HG03342 (cell line): Measurements from ENCODE around the gene SMARCD2.
"Not testable (repeated sequence)": the region's sequence is repeated elsewhere in the genome, so short reads cannot be mapped to it uniquely, and the experiment has no call there.

ENCODE experiments used
- ATAC-seq: cut with Tn5 transposase; IDR thresholded peaks from one replicate; pipeline ENCODE4 v1.9.1; 2021; ENCODE audit warnings: mild to moderate bottlenecking, moderate library complexity; ENCODE audit not compliant: unreplicated experiment

The SMARCD2 gene

GRCh38 chr17:63842540-63843386 lies at the start of gene SMARCD2:
TSS of gene SMARCD2 (minus strand) at chr17:63842685. CDS start at chr17:63842674, 11 bp downstream.
- ATAC-seq = peak; percentile 73

- not testable (repeated sequence) for ATAC-seq
These were observed 46.8 kb upstream of the SMARCD2 start for GRCh38 chr17:63889026-63889848.

GRCh38 chr17:63885119-63885518 lies 42.6 kb upstream of the SMARCD2 start:
- ATAC-seq = not testable (repeated sequence)

- not testable (repeated sequence) for ATAC-seq
These were observed 40.2 kb upstream of the SMARCD2 start for GRCh38 chr17:63882626-63883126.

DNA sequence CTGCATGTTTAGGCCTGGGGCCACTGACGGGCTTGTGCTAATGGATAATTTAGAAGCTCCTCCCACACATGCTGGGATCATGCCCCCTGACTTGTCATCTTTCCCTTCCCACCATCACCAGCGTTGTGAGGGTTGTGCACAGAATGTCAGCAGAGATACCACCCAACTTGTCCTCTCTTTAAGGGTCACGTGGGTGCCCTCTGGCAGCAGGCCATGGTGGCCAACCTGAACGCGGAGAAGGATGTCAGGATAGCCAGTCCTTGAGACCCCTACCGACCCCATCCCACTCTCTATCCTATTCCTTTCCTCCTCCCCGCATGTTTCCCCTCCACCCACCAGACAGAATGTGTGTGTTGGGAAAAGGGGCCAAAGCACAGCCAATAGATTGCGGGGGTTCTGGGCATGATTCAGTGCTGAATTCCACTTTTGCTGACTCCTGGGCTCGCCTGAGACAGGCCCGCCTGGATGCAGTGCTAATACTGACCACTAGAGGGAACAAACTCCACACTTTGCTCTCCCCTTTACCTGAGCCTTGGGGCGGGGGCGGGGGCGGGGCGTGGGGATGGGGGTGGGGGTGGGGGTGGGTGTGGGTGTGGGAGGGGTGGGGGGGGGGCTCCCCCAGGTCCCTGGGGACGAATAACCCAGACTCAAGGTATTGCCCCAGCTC lies 39.6 kb upstream of the SMARCD2 start, which contains the start of gene GH2:
TSS of gene GH2 (minus strand) at position 10 of the 667 bp plus-strand sequence. CDS start 143 bp downstream, outside the sequence.
- no peak for ATAC-seq

- not testable (repeated sequence) for ATAC-seq
These were observed 38.9 kb upstream of the SMARCD2 start for GRCh38 chr17:63881337-63881736.

GRCh38 chr17:63880706-63881105 lies 38.2 kb upstream of the SMARCD2 start:
- no peak for ATAC-seq

- ATAC-seq = not testable (repeated sequence)
These were observed 35.9 kb upstream of the SMARCD2 start for GRCh38 chr17:63878413-63878812.

DNA sequence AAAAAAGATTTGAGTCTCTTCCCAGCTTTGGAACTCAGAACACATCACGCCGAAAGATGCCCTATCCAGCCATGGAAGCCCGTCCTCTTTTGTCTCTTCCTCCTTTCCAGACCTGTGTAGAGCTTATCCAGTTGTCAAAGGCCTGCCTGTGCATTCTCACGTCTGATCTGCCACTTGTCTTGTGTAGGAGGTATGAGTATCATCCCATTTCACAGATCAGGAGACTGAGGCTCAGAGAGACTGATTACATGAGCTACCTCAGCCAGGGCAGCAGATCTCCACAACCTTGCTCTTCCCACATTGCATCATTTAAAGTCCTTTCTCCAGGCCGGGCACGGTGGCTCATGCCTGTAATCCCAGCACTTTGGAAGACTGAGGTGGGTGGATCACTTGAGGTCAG lies 32.2 kb upstream of the SMARCD2 start:
- ATAC-seq = not testable (repeated sequence)

DNA sequence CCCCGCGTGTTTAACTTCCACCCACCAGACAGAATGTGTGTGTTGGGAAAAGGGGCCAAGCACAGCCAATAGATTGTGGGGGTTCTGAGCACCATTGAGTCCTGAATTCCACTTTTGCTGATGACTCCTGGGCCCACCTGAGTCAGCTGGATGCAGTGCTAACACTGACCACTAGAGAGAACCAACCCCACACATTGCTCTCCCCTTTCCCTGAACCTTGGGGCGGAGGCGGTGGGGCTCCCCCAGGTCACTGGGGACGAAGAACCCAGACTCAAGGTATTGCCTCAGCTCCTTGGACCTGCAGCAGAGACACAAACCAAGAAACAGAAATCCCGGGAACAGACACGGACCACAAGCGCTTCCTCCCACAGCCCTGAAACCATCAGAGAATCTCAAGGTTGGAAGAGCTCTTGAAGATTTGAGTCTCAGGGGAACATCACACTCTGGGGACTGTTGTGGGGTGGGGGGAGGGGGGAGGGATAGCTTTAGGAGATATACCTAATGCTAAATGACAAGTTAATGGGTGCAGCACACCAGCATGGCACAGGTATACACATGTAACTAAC lies 31.7 kb upstream of the SMARCD2 start:
- not testable (repeated sequence) for ATAC-seq

- ATAC-seq = not testable (repeated sequence)
These were observed 31.1 kb upstream of the SMARCD2 start, which contains the start of gene CSH2 for GRCh38 chr17:63873577-63873976. TSS of gene CSH2 (minus strand) at chr17:63873677. CDS start at chr17:63873614, 63 bp downstream.

GRCh38 chr17:63871646-63872365 lies 29.3 kb upstream of the SMARCD2 start:
- not testable (repeated sequence) for ATAC-seq

DNA sequence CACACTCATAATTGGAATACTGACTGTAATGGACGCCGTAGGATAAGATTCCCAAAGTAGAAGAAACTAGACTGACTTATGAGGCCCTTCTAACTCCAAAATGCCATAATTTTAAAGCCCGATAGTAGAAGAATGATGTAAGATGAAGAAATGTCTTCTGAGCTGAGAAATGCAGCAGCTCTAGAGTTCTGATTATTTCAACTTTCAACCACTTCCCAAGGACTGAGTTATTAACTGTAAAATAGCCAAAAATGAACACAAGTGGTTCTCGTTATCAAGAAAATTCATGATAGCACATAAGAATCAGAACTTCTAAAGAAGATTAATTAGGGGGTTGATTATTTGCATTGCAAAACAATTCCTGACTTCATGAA lies 27.8 kb upstream of the SMARCD2 start:
- ATAC-seq = not testable (repeated sequence)

- ATAC-seq = not testable (repeated sequence)
These were observed 27.2 kb upstream of the SMARCD2 start for GRCh38 chr17:63869491-63870291.

DNA sequence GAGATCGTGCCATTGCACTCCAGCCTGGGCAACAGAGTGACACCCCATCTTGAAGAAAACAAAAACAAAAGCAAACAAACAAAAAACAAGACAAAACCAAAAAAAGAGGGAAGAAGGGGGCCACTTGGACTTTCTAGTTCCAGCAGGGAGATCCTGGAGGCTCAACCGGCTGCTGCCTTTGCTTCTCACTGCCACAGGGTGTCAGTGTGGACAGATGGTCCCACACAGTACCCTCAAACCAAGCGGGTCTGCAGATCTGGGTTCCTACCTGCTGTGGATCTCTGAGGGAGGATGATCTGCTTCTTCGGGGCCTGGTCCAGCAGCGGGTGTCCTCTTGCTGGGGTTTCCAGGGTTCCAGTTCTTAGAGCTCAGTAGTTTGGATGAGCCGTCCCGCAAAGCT lies 24.1 kb upstream of the SMARCD2 start:
- not testable (repeated sequence) for ATAC-seq

DNA sequence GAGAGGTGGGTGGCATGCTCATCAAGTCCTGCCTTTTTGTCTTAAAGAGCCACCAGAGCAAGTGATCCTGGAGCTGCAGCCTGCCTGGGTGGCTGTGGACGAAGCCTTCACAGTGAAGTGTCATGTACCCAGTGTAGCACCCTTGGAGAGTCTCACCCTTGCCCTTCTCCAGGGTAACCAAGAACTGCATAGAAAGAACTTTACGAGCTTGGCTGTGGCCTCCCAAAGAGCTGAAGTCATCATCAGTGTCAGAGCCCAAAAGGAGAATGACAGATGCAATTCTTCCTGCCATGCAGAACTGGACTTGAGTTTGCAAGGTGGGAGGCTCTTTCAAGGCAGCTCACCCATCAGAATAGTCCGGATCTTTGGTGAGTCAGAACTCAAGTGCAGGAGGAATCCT lies 16.8 kb upstream of the SMARCD2 start:
- no peak for ATAC-seq

DNA sequence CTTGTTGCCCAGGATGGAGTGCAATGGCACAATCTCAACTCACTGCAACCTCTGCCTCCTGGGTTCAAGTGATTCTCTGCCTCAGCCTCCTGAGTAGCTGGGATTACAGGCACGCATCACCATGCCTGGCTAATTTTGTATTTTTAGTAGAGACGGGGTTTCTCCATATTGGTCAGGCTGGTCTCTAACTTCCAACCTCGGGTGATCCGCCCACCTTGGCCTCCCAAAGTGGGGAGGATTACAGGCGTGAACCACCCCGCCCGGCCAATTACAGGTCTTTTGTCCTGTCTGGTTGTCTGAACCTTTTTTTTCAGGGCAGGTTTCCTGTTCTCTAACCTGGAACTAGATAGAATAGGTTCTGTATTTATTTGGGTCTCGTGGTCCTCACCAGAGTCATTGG lies 13.9 kb upstream of the SMARCD2 start:
- ATAC-seq = not testable (repeated sequence)

DNA sequence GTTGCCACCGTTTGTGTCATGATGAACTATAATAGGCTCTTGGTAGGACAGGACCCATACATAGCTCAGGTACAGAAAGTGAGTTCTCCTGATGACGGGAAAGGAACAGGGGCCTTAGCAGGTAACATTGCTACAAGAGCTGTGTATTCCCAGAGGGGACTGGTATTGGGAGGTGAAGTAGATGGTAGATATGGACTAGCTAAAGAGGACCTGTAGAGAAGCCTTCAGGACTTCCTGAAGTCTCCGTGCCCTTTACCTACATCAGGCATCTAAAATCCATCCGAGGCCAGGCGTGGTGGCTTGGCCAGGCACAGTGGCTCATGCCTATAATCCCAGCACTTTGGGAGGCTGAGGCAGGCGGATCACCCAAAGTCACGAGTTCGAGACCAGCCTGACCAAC lies 12.7 kb upstream of the SMARCD2 start:
- no peak for ATAC-seq

DNA sequence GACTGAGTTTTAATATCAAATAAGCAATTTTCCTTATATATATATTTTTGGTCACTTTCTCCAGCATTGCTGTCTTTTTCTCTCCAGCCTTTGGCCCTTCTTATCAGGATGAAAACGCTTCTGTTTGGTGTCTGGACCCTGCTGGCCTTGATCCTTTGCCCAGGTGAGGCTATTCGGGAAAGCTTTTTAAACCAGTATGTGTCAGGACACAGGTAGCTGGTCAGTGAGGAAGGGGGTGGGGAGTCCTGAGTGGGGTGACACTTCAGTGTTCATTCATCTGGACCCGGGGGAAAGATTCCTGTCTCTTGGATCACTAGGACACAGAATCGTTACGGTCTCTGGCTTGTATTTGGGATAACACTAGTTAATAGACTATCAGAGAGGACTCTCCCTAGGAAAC lies 12.2 kb upstream of the SMARCD2 start:
- no peak for ATAC-seq
